GM23248 (cell line): ENCODE data around the gene NTHL1. TPM values are rescaled to one million over a fixed set of nuclear protein-coding genes. Genes with fewer than 3 reads are reported as not detected.

Source experiments
- DNase-seq: peaks from one replicate; pipeline ENCODE4 v3.0.0-alpha.2; 2015
- H2AFZ ChIP-seq: fragments of 200-600 bp; sonication (generic); 2 replicates; pipeline ENCODE4 v1.6.1; 2016; ENCODE audit warnings: antibody characterized with exemption
- H3F3A ChIP-seq: fragments of 200-600 bp; sonication (generic); 2 replicates; pipeline ENCODE4 v1.6.1; 2016; ENCODE audit warnings: mild to moderate bottlenecking, antibody characterized with exemption, mixed run types; ENCODE audit not compliant: insufficient read depth
- H3K27ac ChIP-seq: fragments of 200-600 bp; sonication (generic); 2 replicates; pipeline ENCODE4 v1.5.1; 2016; ENCODE audit warnings: mild to moderate bottlenecking
- H3K27me3 ChIP-seq: fragments of 200-600 bp; sonication (generic); replicated peaks from 2 replicates; pipeline ENCODE4 v1.6.1; 2016; ENCODE audit warnings: mild to moderate bottlenecking; ENCODE audit not compliant: insufficient read depth
- H3K36me3 ChIP-seq: fragments of 200-600 bp; sonication (generic); 2 replicates; pipeline ENCODE4 v1.6.1; 2016; ENCODE audit warnings: low read depth, mild to moderate bottlenecking
- H3K4me1 ChIP-seq: fragments of 200-600 bp; sonication (generic); 2 replicates; pipeline ENCODE4 v1.6.1; 2016; ENCODE audit warnings: mild to moderate bottlenecking; ENCODE audit not compliant: insufficient read depth
- H3K4me2 ChIP-seq: fragments of 200-600 bp; sonication (generic); one replicate; pipeline ENCODE4 v1.6.1; 2016; ENCODE audit warnings: mild to moderate bottlenecking; ENCODE audit not compliant: unreplicated experiment
- H3K4me3 ChIP-seq: fragments of 200-600 bp; sonication (generic); 2 replicates; pipeline ENCODE4 v1.5.1; 2016; ENCODE audit warnings: mild to moderate bottlenecking
- H3K79me2 ChIP-seq: fragments of 200-600 bp; sonication (generic); 2 replicates; pipeline ENCODE4 v1.6.1; 2016; ENCODE audit warnings: mild to moderate bottlenecking; ENCODE audit not compliant: insufficient read depth
- H3K9ac ChIP-seq: fragments of 200-600 bp; sonication (generic); 2 replicates; pipeline ENCODE4 v1.6.1; 2016; ENCODE audit warnings: mild to moderate bottlenecking
- H3K9me2 ChIP-seq: fragments of 200-600 bp; sonication (generic); 2 replicates; pipeline ENCODE4 v1.6.1; 2016; ENCODE audit warnings: mixed run types, mild to moderate bottlenecking, moderate library complexity; ENCODE audit not compliant: insufficient read depth
- H3K9me3 ChIP-seq: fragments of 200-600 bp; sonication (generic); one replicate; pipeline ENCODE4 v1.6.1; 2017; ENCODE audit warnings: low read depth
- H4K20me1 ChIP-seq: fragments of 200-600 bp; sonication (generic); 2 replicates; pipeline ENCODE4 v1.6.0; 2016; ENCODE audit not compliant: insufficient read depth
- EZH2 ChIP-seq: fragments of 200-600 bp; sonication (generic); IDR thresholded peaks from 2 replicates; pipeline ENCODE4 v1.6.1; 2018; ENCODE audit warnings: antibody characterized with exemption, mild to moderate bottlenecking; ENCODE audit not compliant: insufficient read depth, poor library complexity, severe bottlenecking
- EZH2phosphoT487 ChIP-seq: fragments of 200-600 bp; sonication (generic); IDR thresholded peaks from 2 replicates; pipeline ENCODE4 v1.6.1; 2018; ENCODE audit warnings: antibody characterized with exemption, moderate library complexity, mild to moderate bottlenecking, low read depth; ENCODE audit not compliant: insufficient read depth
- WGBS, 2 experiments: methylation state at CpG; one replicate each; pipeline ENCODE4 v1.1.6; 2015 to 2017; ENCODE audit warnings: low lambda C conversion rate in 2 of 2, low coverage in 1 of 2; ENCODE audit errors: missing lambda C conversion rate in 2 of 2; 5-methylcytosine and 5-hydroxymethylcytosine counted together
- in situ Hi-C: fragments of 300-500 bp; cut with MboI; formaldehyde crosslinking; loops from 2 replicates; pipeline ENCODE4 v1.15.0; 2020
- polyA plus RNA-seq: library from polyadenylated mRNA; unstranded; fragments of >200 nt; fragmentation: Nextera tagmentation; extraction: Ambion mirVana; gene quantifications from 2 replicates; pipeline ENCODE4 v1.2.1, GENCODE V29; 2016
- total RNA-seq: library from RNA; depleted of rRNA; stranded (reverse); fragments of >200 nt; shearing (Covaris generic); gene quantifications from 2 replicates; pipeline ENCODE4 v1.2.3, GENCODE V29; 2014

The NTHL1 gene
- total and polyA plus RNA-seq, 2 experiments from 2014 or later, result 20.3 to 22.8 TPM

DNA sequence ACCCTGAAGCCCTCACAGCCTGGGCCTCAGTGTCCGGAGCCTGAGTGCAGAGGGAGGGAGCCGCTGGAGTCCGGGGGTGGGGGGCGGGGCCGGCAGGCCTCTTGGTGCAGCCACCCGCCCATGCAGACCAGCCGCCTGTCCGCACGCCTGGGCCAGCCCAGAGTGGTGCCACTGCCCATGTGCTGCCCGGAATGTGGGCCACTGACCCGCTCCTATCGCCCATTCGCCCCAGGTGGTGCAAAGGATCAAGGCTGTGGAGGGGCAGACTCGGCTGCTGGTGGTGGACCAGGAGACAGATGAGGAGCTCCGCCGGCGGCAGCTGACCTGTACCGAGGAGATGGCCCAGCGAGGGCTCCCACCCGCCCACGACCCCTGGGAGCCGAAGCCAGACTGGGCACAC is 18.3 kb downstream of the NTHL1 start:
- Histone ChIP-seq H3K27me3 (no peaks in the 10 kb centered on the region), H3F3A (no peaks in the 10 kb centered on the region), H4K20me1 (no peaks in the 10 kb centered on the region), H3K9ac (no peak overlapping the region), H3K79me2 (no peaks in the 10 kb centered on the region), H3K36me3 (no peaks in the 10 kb centered on the region), H2AFZ (no peak overlapping the region), H3K9me2 (no peaks in the 10 kb centered on the region), H3K9me3 (no peaks in the 10 kb centered on the region), H3K4me3 (no peak overlapping the region), H3K4me2 (no peak overlapping the region), H3K4me1 (peaks cover 14% of the 10 kb centered on the region), H3K27ac (no peak overlapping the region)
- DNase-seq, result no peak
- in situ Hi-C loops, result loop anchor here (10.0 kb wide), 1 partner anchor 115 kb away; the partner anchor contains the start of gene RAB26
- TF ChIP-seq EZH2, result no peak
- TF ChIP-seq EZH2phosphoT487, result no peak
- 83 to 96% methylated on average over 17 to 21 of the region's 22 CpGs for WGBS, 2 experiments

GRCh38 chr16:2028620-2029220 is 18.9 kb downstream of the NTHL1 start:
- no peaks in the 10 kb centered on the region for H3K27me3 ChIP-seq
- no peak overlapping the region for H2AFZ ChIP-seq
- no peak for TF ChIP-seq EZH2phosphoT487
- TF ChIP-seq EZH2, result no peak
- 85 to 88% methylated on average over 15 to 18 of the region's 18 CpGs for WGBS, 2 experiments
- H3K27ac ChIP-seq, result no peak overlapping the region
- no peaks in the 10 kb centered on the region for H3K79me2 ChIP-seq
- H3K9me3 ChIP-seq, result no peaks in the 10 kb centered on the region
- in situ Hi-C loops, result loop anchor here (10.0 kb wide), 1 partner anchor 116 kb away; the partner anchor contains the start of gene RAB26
- no peak for DNase-seq
- no peaks in the 10 kb centered on the region for H4K20me1 ChIP-seq
- no peaks in the 10 kb centered on the region for H3F3A ChIP-seq
- no peaks in the 10 kb centered on the region for H3K9me2 ChIP-seq
- H3K4me3 ChIP-seq, result no peak overlapping the region
- H3K9ac ChIP-seq, result no peak overlapping the region
- peaks cover 11% of the 10 kb centered on the region for H3K4me1 ChIP-seq
- H3K36me3 ChIP-seq, result no peaks in the 10 kb centered on the region
- H3K4me2 ChIP-seq, result no peak overlapping the region

DNA sequence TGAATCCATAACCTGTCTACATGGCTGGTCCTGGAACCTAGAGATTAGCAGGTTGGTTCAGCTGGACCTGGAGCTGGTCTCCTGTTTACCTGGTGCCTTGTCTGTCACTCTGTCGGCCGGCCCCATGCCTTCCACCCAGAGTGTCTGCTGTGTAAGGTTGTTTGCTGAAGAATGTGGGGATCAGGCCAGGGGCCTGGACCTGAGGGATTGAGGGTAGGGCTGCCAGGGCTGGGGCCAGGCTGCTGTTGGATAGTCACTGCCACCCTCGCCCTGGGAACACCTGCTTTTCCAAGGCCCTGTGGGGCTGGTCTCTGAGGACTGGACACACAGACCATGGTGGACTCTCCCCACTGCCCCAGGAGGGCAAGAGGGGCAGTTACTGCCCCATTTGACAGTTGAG is 19.5 kb downstream of the NTHL1 start:
- no peaks in the 10 kb centered on the region for H3K79me2 ChIP-seq
- H2AFZ ChIP-seq, result no peak overlapping the region
- no peaks in the 10 kb centered on the region for H3K9me2 ChIP-seq
- H4K20me1 ChIP-seq, result no peaks in the 10 kb centered on the region
- WGBS, 2 experiments, result 98% methylated on average over 3 of the region's 3 CpGs
- DNase-seq, result no peak
- in situ Hi-C loops, result loop anchor here (10.0 kb wide), 1 partner anchor 117 kb away; the partner anchor contains the start of gene RAB26
- no peaks in the 10 kb centered on the region for H3K27me3 ChIP-seq
- H3F3A ChIP-seq, result no peaks in the 10 kb centered on the region
- H3K4me1 ChIP-seq, result peaks cover 6% of the 10 kb centered on the region
- no peak for TF ChIP-seq EZH2
- no peaks in the 10 kb centered on the region for H3K36me3 ChIP-seq
- no peak overlapping the region for H3K9ac ChIP-seq
- no peaks in the 10 kb centered on the region for H3K9me3 ChIP-seq
- no peak overlapping the region for H3K4me2 ChIP-seq
- H3K27ac ChIP-seq, result no peak overlapping the region
- H3K4me3 ChIP-seq, result no peak overlapping the region; the same call in 1 of the 2 replicates

- H3K4me1 ChIP-seq, result no peaks in the 10 kb centered on the region
- no peaks in the 10 kb centered on the region for H3K9me3 ChIP-seq
- peak overlapping the region; percentile 73 for H3K4me3 ChIP-seq
- H3K4me2 ChIP-seq, result peak overlapping the region; percentile 77
- 8 to 11% methylated on average over 28 to 41 of the region's 76 CpGs for WGBS, 2 experiments
- TF ChIP-seq EZH2 (no peak), EZH2phosphoT487 (no peak)
- peak; percentile 72 for DNase-seq
- peak overlapping the region; percentile 46 for H3K9ac ChIP-seq
- no peaks in the 10 kb centered on the region for H3K79me2 ChIP-seq
- H3K27ac ChIP-seq, result no peak overlapping the region
- H3K9me2 ChIP-seq, result no peaks in the 10 kb centered on the region
- no peaks in the 10 kb centered on the region for H3K36me3 ChIP-seq
- H2AFZ ChIP-seq, result peak overlapping the region; percentile 61
- H3K27me3 ChIP-seq, result no peaks in the 10 kb centered on the region
- no peaks in the 10 kb centered on the region for H4K20me1 ChIP-seq
- in situ Hi-C loops, result loop anchor here (10.0 kb wide), 1 partner anchor 117 kb away; the partner anchor contains the start of gene RAB26
- H3F3A ChIP-seq, result no peaks in the 10 kb centered on the region
Measured at GRCh38 chr16:2027024-2028010, 20.3 kb downstream of the NTHL1 start.
